ENCODE results near the gene RHOG.

RHOG gene

GRCh38 chr11:3803726-3804495 lies 36.8 kb downstream of the RHOG start:
- TF ChIP-seq CTCF (IDR thresholded peaks at IDR 0.05; ENCODE audit: borderline replicate concordance, control extremely low read depth, extremely low read depth, insufficient read depth, missing control alignments): no peak
- no peak for DNase-seq (ENCODE audit: low spot score)
- in situ Hi-C loops (cut with MboI; ENCODE audit: low sequenced_read_pairs, unreplicated experiment): no loop called here

GRCh38 chr11:3802011-3802790 lies 38.6 kb downstream of the RHOG start:
- DNase-seq (ENCODE audit: low spot score): no peak
- TF ChIP-seq CTCF (IDR thresholded peaks at IDR 0.05; ENCODE audit: borderline replicate concordance, control extremely low read depth, extremely low read depth, insufficient read depth, missing control alignments): no peak
- in situ Hi-C loops (cut with MboI; ENCODE audit: low sequenced_read_pairs, unreplicated experiment): no loop called here

GRCh38 chr11:3799873-3800272 lies 40.9 kb downstream of the RHOG start:
- TF ChIP-seq CTCF (IDR thresholded peaks at IDR 0.05; ENCODE audit: borderline replicate concordance, control extremely low read depth, extremely low read depth, insufficient read depth, missing control alignments): no peak
- DNase-seq (ENCODE audit: low spot score): no peak
- in situ Hi-C loops (cut with MboI; ENCODE audit: low sequenced_read_pairs, unreplicated experiment): no loop called here

GRCh38 chr11:3799143-3799542 lies 41.6 kb downstream of the RHOG start:
- no peak for TF ChIP-seq CTCF (IDR thresholded peaks at IDR 0.05; ENCODE audit: borderline replicate concordance, control extremely low read depth, extremely low read depth, insufficient read depth, missing control alignments)
- in situ Hi-C loops (cut with MboI; ENCODE audit: low sequenced_read_pairs, unreplicated experiment): no loop called here
- no peak for DNase-seq (ENCODE audit: low spot score)

- in situ Hi-C loops (cut with MboI; ENCODE audit: low sequenced_read_pairs, unreplicated experiment): no loop called here
- TF ChIP-seq CTCF (IDR thresholded peaks at IDR 0.05; ENCODE audit: borderline replicate concordance, control extremely low read depth, extremely low read depth, insufficient read depth, missing control alignments): no peak
- peak; percentile 99 for DNase-seq (ENCODE audit: low spot score)
Measured at GRCh38 chr11:3797329-3798090, 43.2 kb downstream of the RHOG start, which contains the start of gene NUP98. TSS of gene NUP98 (minus strand) at chr11:3797554. CDS start at chr11:3782117, 15,437 bp downstream.

GRCh38 chr11:3796801-3797328 lies 43.9 kb downstream of the RHOG start:
- TF ChIP-seq CTCF (IDR thresholded peaks at IDR 0.05; ENCODE audit: borderline replicate concordance, control extremely low read depth, extremely low read depth, insufficient read depth, missing control alignments): no peak
- in situ Hi-C loops (cut with MboI; ENCODE audit: low sequenced_read_pairs, unreplicated experiment): no loop called here

More at GRCh38 chr11:3796801-3797328, 43.9 kb downstream of the RHOG start:
- no peak for DNase-seq (ENCODE audit: low spot score)
